Spinal cord (tissue), 10 donors: ENCODE data around the gene TM7SF2. TPM values are rescaled to one million over a fixed set of nuclear protein-coding genes. Genes with fewer than 3 reads are reported as not detected.

Experiments used
- DNase-seq, 6 donors: peaks; one replicate each; pipeline versions ENCODE4 v3.0.0 to v3.0.0-alpha.2; 2013 to 2015; ENCODE audit warnings: low spot score in 6 of 6, low read depth in 4 of 6
- H3K27ac ChIP-seq: one replicate; pipeline ENCODE4 v1.5.1; 2013; ENCODE audit warnings: low read depth, low read length, control low read depth
- H3K27me3 ChIP-seq: one replicate; pipeline ENCODE4 v1.6.1; 2013; ENCODE audit warnings: low read length; ENCODE audit not compliant: control insufficient read depth, insufficient read depth
- H3K36me3 ChIP-seq: one replicate; pipeline ENCODE4 v1.6.1; 2013; ENCODE audit warnings: low read length; ENCODE audit not compliant: control insufficient read depth, insufficient read depth
- H3K4me1 ChIP-seq: one replicate; pipeline ENCODE4 v1.6.1; 2013; ENCODE audit warnings: low read length; ENCODE audit not compliant: control insufficient read depth, insufficient read depth
- H3K4me3 ChIP-seq: one replicate; pipeline ENCODE4 v1.5.1; 2013; ENCODE audit warnings: low read depth, low read length, control low read depth
- H3K9me3 ChIP-seq: one replicate; pipeline ENCODE4 v1.6.1; 2013; ENCODE audit warnings: low read length; ENCODE audit not compliant: control insufficient read depth, insufficient read depth
- WGBS: methylation state at CpG from one replicate; pipeline ENCODE4 v1.1.5; 2013; ENCODE audit warnings: missing lambda C conversion rate; ENCODE audit not compliant: insufficient coverage; 5-methylcytosine and 5-hydroxymethylcytosine counted together
- long read RNA-seq, 4 donors: transcript quantifications; one replicate each; lab custom pipeline, GENCODE V29; 2026
- polyA plus RNA-seq, 2 donors: library from polyadenylated mRNA; unstranded; fragments of 120-200 nt; gene quantifications; one replicate each; pipeline ENCODE4 v1.2.1, GENCODE V29; 2013; ENCODE audit not compliant: insufficient read length in 2 of 2
- total RNA-seq, 2 donors: library from RNA; depleted of rRNA in 1 of 2; stranded (reverse); fragments of 120-200 nt in 1 of 2; fragments of >200 nt in 1 of 2; gene quantifications; one replicate each; pipeline versions ENCODE4 v1.2.3 to v1.2.4, GENCODE V29; 2013 to 2014
- donor health status: healthy.

The TM7SF2 gene
- total RNA-seq (10 to 100 TPM; 46.6 to 61.8 TPM), polyA plus RNA-seq (100 to 1,000 TPM; 104 to 118 TPM)
- long read RNA-seq, donor 1, transcript TM7SF2-216 (9 exons, 1,671 nt), result minor isoform, 6 of 77 reads
- long read RNA-seq, donor 1, transcript TM7SF2-201 (10 exons, 1,722 nt), result major isoform, 29 of 77 reads
- long read RNA-seq, donor 1, partial matches to known transcripts, result 28 of 77 reads
- long read RNA-seq, donor 1, other reads (novel, unspliced or antisense), result 7 of 77 reads
- long read RNA-seq, donor 2, transcript TM7SF2-201 (10 exons, 1,722 nt), result major isoform, 25 of 28 reads
- long read RNA-seq, donor 2, partial matches to known transcripts, result 0 of 28 reads
- long read RNA-seq, donor 2, other reads (novel, unspliced or antisense), result 0 of 28 reads
- long read RNA-seq, donor 3, transcript TM7SF2-201 (10 exons, 1,722 nt), result major isoform, 15 of 23 reads
- long read RNA-seq, donor 3, partial matches to known transcripts, result 0 of 23 reads
- long read RNA-seq, donor 3, other reads (novel, unspliced or antisense), result 5 of 23 reads
- long read RNA-seq, donor 4, partial matches to known transcripts, result 0 of 5 reads
- long read RNA-seq, donor 4, other reads (novel, unspliced or antisense), result 0 of 5 reads

- H3K27ac ChIP-seq, result peak within 1 kb of the TSS; percentile 88
- WGBS, result under 1% methylated on average over 62 of the region's 64 CpGs
- peaks cover 64% of the 10 kb centered on the region for H3K4me1 ChIP-seq
- peak within 1 kb of the TSS; percentile 77 for H3K4me3 ChIP-seq
- peaks cover 84% of the 10 kb centered on the region for H3K36me3 ChIP-seq
- H3K27me3 ChIP-seq, result no peaks in the 10 kb centered on the region
- H3K9me3 ChIP-seq, result no peaks in the 10 kb centered on the region
- DNase-seq, result peak; percentile 76 to 99 (median 95)
These were observed at the start of gene TM7SF2 for GRCh38 chr11:65111744-65112545. Gene TM7SF2, plus strand, starts transcription at chr11:65111872. Its CDS starts 144 bp downstream, at chr11:65112016.

- no peak overlapping the region for H3K4me3 ChIP-seq
- H3K27ac ChIP-seq, result no peak overlapping the region
- WGBS, result 83% methylated on average over 3 of the region's 3 CpGs
- DNase-seq, result no peak
- H3K36me3 ChIP-seq, result no peaks in the 10 kb centered on the region
- no peaks in the 10 kb centered on the region for H3K27me3 ChIP-seq
- H3K9me3 ChIP-seq, result no peaks in the 10 kb centered on the region
- H3K4me1 ChIP-seq, result no peaks in the 10 kb centered on the region
These were observed 48.1 kb upstream of the TM7SF2 start for GRCh38 chr11:65063532-65063931.

GRCh38 chr11:65064847-65065240, 46.8 kb upstream of the TM7SF2 start:
- DNase-seq, result no peak
- H3K9me3 ChIP-seq, result no peaks in the 10 kb centered on the region
- H3K4me3 ChIP-seq, result no peak overlapping the region
- no peaks in the 10 kb centered on the region for H3K36me3 ChIP-seq
- WGBS, result no CpG with 5 or more reads among the region's 4 CpGs
- no peak overlapping the region for H3K27ac ChIP-seq
- no peaks in the 10 kb centered on the region for H3K27me3 ChIP-seq
- H3K4me1 ChIP-seq, result no peaks in the 10 kb centered on the region

- Histone ChIP-seq H3K27me3 (no peaks in the 10 kb centered on the region), H3K4me1 (no peaks in the 10 kb centered on the region), H3K4me3 (no peak overlapping the region), H3K9me3 (no peaks in the 10 kb centered on the region), H3K36me3 (no peaks in the 10 kb centered on the region), H3K27ac (no peak overlapping the region)
- WGBS, result 82% methylated on average over 7 of the region's 7 CpGs
- DNase-seq, result no peak
These were observed 45.8 kb upstream of the TM7SF2 start for GRCh38 chr11:65065851-65066250.

GRCh38 chr11:65066315-65066714, 45.4 kb upstream of the TM7SF2 start:
- H3K9me3 ChIP-seq, result no peaks in the 10 kb centered on the region
- H3K27ac ChIP-seq, result no peak overlapping the region
- no peak overlapping the region for H3K4me3 ChIP-seq
- no peaks in the 10 kb centered on the region for H3K27me3 ChIP-seq
- no peaks in the 10 kb centered on the region for H3K36me3 ChIP-seq
- WGBS, result 69% methylated on average over 11 of the region's 11 CpGs
- no peaks in the 10 kb centered on the region for H3K4me1 ChIP-seq
- DNase-seq, result no peak

- WGBS, result 38% methylated on average over 3 of the region's 4 CpGs
- no peaks in the 10 kb centered on the region for H3K36me3 ChIP-seq
- DNase-seq, result peak in 1 of 6 donors; percentile 23
- no peaks in the 10 kb centered on the region for H3K9me3 ChIP-seq
- H3K27ac ChIP-seq, result no peak overlapping the region
- H3K4me1 ChIP-seq, result no peaks in the 10 kb centered on the region
- H3K4me3 ChIP-seq, result no peak overlapping the region
- no peaks in the 10 kb centered on the region for H3K27me3 ChIP-seq
These were observed 44.8 kb upstream of the TM7SF2 start for GRCh38 chr11:65066805-65067291.

- WGBS, result 71% methylated on average over 8 of the region's 10 CpGs
- no peaks in the 10 kb centered on the region for H3K9me3 ChIP-seq
- no peaks in the 10 kb centered on the region for H3K4me1 ChIP-seq
- no peak overlapping the region for H3K27ac ChIP-seq
- H3K27me3 ChIP-seq, result no peaks in the 10 kb centered on the region
- DNase-seq, result no peak
- H3K36me3 ChIP-seq, result no peaks in the 10 kb centered on the region
- no peak overlapping the region for H3K4me3 ChIP-seq
These were observed 44.2 kb upstream of the TM7SF2 start for GRCh38 chr11:65067446-65067845.

GRCh38 chr11:65069217-65069616, 42.5 kb upstream of the TM7SF2 start:
- WGBS, result 82% methylated on average over 3 of the region's 9 CpGs
- Histone ChIP-seq H3K36me3 (no peaks in the 10 kb centered on the region), H3K27ac (no peak overlapping the region), H3K27me3 (no peaks in the 10 kb centered on the region), H3K4me3 (no peak overlapping the region), H3K4me1 (no peaks in the 10 kb centered on the region), H3K9me3 (no peaks in the 10 kb centered on the region)
- no peak for DNase-seq

GRCh38 chr11:65071907-65072630, 39.6 kb upstream of the TM7SF2 start:
- Histone ChIP-seq H3K4me1 (no peaks in the 10 kb centered on the region), H3K36me3 (no peaks in the 10 kb centered on the region), H3K4me3 (no peak overlapping the region), H3K9me3 (no peaks in the 10 kb centered on the region), H3K27ac (no peak overlapping the region), H3K27me3 (no peaks in the 10 kb centered on the region)
- WGBS, result 71% methylated on average over 3 of the region's 4 CpGs
- DNase-seq, result no peak
